HK-2 (cell line): ENCODE measurements around the gene PAIP2B.
A peak's percentile ranks its signal among the peaks of the same experiment; 100 is the strongest.
"Not testable (repeated sequence)": the region's sequence is repeated elsewhere in the genome, so short reads cannot be mapped to it uniquely, and the experiment has no call there.

ENCODE experiments used
- DNase-seq: peaks from one replicate; pipeline ENCODE4 v3.0.0-alpha.2; 2018; ENCODE audit not compliant: unreplicated experiment

The PAIP2B gene

GRCh38 chr2:71216501-71216900 lies 10.4 kb downstream of the PAIP2B start:
- DNase-seq = no peak

GRCh38 chr2:71215447-71215846 lies 11.5 kb downstream of the PAIP2B start:
- DNase-seq = no peak

GRCh38 chr2:71212336-71212735 lies 14.6 kb downstream of the PAIP2B start:
- no peak for DNase-seq

- no peak for DNase-seq
Observed at GRCh38 chr2:71210292-71210691, 16.6 kb downstream of the PAIP2B start.

- DNase-seq = no peak
Observed at GRCh38 chr2:71208756-71209155, 18.1 kb downstream of the PAIP2B start.

GRCh38 chr2:71207601-71208000 lies 19.3 kb downstream of the PAIP2B start:
- no peak for DNase-seq

GRCh38 chr2:71206271-71206670 lies 20.6 kb downstream of the PAIP2B start:
- DNase-seq = no peak

- no peak for DNase-seq
Observed at GRCh38 chr2:71191570-71191943, 35.3 kb downstream of the PAIP2B start.

GRCh38 chr2:71190656-71191569 lies 36.0 kb downstream of the PAIP2B start:
- no peak for DNase-seq

- DNase-seq = no peak
Observed at GRCh38 chr2:71187589-71187988, 39.3 kb downstream of the PAIP2B start.

- DNase-seq = no peak
Observed at GRCh38 chr2:71186973-71187372, 39.9 kb downstream of the PAIP2B start.

GRCh38 chr2:71183306-71184115 lies 43.4 kb downstream of the PAIP2B start:
- DNase-seq = not testable (repeated sequence)

GRCh38 chr2:71181316-71181715 lies 45.6 kb downstream of the PAIP2B start:
- DNase-seq = no peak

- not testable (repeated sequence) for DNase-seq
Observed at GRCh38 chr2:71178836-71179235, 48.1 kb downstream of the PAIP2B start.

GRCh38 chr2:71174207-71174606 lies 52.7 kb downstream of the PAIP2B start:
- no peak for DNase-seq

GRCh38 chr2:71173096-71173495 lies 53.8 kb downstream of the PAIP2B start:
- no peak for DNase-seq

- DNase-seq = no peak
Observed at GRCh38 chr2:71166812-71167211, 60.1 kb downstream of the PAIP2B start.

- DNase-seq = peak; percentile 37
Observed at GRCh38 chr2:71157124-71157793, 69.6 kb downstream of the PAIP2B start.

- DNase-seq = no peak
Observed at GRCh38 chr2:71156573-71156972, 70.3 kb downstream of the PAIP2B start.

- DNase-seq = no peak
Observed at GRCh38 chr2:71155846-71156245, 71.1 kb downstream of the PAIP2B start.

GRCh38 chr2:71154798-71155197 lies 72.1 kb downstream of the PAIP2B start:
- DNase-seq = peak; percentile 26

- DNase-seq = no peak
Observed at GRCh38 chr2:71154279-71154678, 72.6 kb downstream of the PAIP2B start.
